Prostate gland (tissue), 2 donors: Measurements from ENCODE around the gene PADI1. TPM values are rescaled to one million over a fixed set of nuclear protein-coding genes. Genes with fewer than 3 reads are reported as not detected.

Experiments used
- DNase-seq: peaks from one replicate; pipeline ENCODE4 v3.0.0-alpha.2; 2019; ENCODE audit warnings: low spot score
- H3K27ac ChIP-seq, 2 donors: fragments of 200-600 bp; sonication (generic); 2 replicates each; pipeline ENCODE4 v1.5.1; 2017 to 2019
- H3K27me3 ChIP-seq: fragments of 200-600 bp; sonication (generic); replicated peaks from 2 replicates; pipeline ENCODE4 v1.5.1; 2019; ENCODE audit not compliant: insufficient read depth
- H3K36me3 ChIP-seq, 2 donors: fragments of 200-600 bp; sonication (generic); 1 replicate in 1 of 2; 2 replicates in 1 of 2; pipeline versions ENCODE4 v1.5.1 to v1.8.1; 2017 to 2019
- H3K4me1 ChIP-seq: fragments of 200-600 bp; sonication (generic); replicated peaks from 2 replicates; pipeline ENCODE4 v1.5.1; 2019
- H3K4me3 ChIP-seq, 2 donors: fragments of 200-600 bp; sonication (generic); 2 replicates each; pipeline ENCODE4 v1.5.1; 2017 to 2019
- H3K9me3 ChIP-seq: fragments of 200-600 bp; sonication (generic); 2 replicates; pipeline ENCODE4 v1.5.1; 2017
- POLR2A ChIP-seq: fragments of 450-650 bp; IDR thresholded peaks from one replicate; pipeline ENCODE4 v1.6.1; 2016; ENCODE audit warnings: antibody characterized with exemption, mild to moderate bottlenecking
- POLR2AphosphoS5 ChIP-seq: sonication (generic); formaldehyde crosslinking; IDR thresholded peaks from one replicate; pipeline ENCODE4 v1.6.1; 2017; ENCODE audit warnings: antibody characterized with exemption
- WGBS: methylation state at CpG from one replicate; pipeline ENCODE4 v1.1.5; 2018; 5-methylcytosine and 5-hydroxymethylcytosine counted together
- intact Hi-C: fragments of 100-400 bp; cut with DNase I; formaldehyde crosslinking; loops from one replicate; pipeline ENCODE4 v1.14.2; 2022
- total RNA-seq, 2 donors: library from RNA; depleted of rRNA; stranded (reverse); fragments of >200 nt; gene quantifications; one replicate each; pipeline ENCODE4 v1.1.0, GENCODE V29; 2016
- TF ChIP-seq, protein P1 (sequence below), 4 experiments: fragments of 200-600 bp in 2 of 4; fragments of 450-650 bp in 2 of 4; sonication (generic) in 2 of 4; IDR thresholded peaks; 1 replicate in 3 of 4; 2 replicates in 1 of 4; pipeline ENCODE4 v1.5.1; 2016 to 2019; ENCODE audit warnings: antibody characterized with exemption in 4 of 4, mild to moderate bottlenecking in 2 of 4, moderate library complexity in 2 of 4

PADI1 gene
- total RNA-seq, 2 donors from 2014 or later = 0.18 to 0.34 TPM

DNA sequence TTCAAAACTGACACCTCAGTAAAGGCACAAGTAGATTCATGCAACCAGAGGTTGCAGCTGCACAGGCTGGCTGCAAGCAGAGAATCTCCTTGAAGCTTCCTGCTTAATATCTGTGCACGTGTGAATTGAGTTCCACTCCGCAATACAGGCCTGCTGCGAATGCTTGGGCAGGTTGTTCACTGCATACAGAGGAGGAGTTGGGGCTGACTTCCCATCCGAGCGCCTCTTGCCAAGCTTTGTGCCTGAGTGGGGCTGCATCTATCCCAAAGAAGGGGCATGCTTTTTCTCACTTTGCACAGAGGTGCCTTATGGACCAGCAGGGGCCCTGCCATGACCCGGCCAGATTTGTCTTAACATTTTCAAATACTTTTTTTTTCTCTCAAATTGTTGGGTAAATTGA, 17.9 kb upstream of the PADI1 start:
- 79% methylated on average over 6 of the region's 6 CpGs for WGBS
- Histone ChIP-seq H3K27me3 (no peaks in the 10 kb centered on the region), H3K9me3 (no peaks in the 10 kb centered on the region), H3K36me3 (no peaks in the 10 kb centered on the region), H3K4me3 (no peak overlapping the region), H3K4me1 (no peaks in the 10 kb centered on the region), H3K27ac (no peak overlapping the region)
- TF ChIP-seq POLR2A = no peak
- intact Hi-C loops = no loop called here
- DNase-seq = no peak

GRCh38 chr1:17188217-17188616, 16.7 kb upstream of the PADI1 start:
- Histone ChIP-seq H3K27ac (no peak overlapping the region), H3K4me1 (no peaks in the 10 kb centered on the region), H3K4me3 (no peak overlapping the region), H3K27me3 (no peaks in the 10 kb centered on the region), H3K36me3 (no peaks in the 10 kb centered on the region), H3K9me3 (no peaks in the 10 kb centered on the region)
- no peak for DNase-seq
- intact Hi-C loops = no loop called here
- WGBS = 82% methylated on average over 2 of the region's 2 CpGs
- no peak for TF ChIP-seq POLR2A
- no peak for TF ChIP-seq POLR2AphosphoS5
- TF ChIP-seq, protein P1, sequence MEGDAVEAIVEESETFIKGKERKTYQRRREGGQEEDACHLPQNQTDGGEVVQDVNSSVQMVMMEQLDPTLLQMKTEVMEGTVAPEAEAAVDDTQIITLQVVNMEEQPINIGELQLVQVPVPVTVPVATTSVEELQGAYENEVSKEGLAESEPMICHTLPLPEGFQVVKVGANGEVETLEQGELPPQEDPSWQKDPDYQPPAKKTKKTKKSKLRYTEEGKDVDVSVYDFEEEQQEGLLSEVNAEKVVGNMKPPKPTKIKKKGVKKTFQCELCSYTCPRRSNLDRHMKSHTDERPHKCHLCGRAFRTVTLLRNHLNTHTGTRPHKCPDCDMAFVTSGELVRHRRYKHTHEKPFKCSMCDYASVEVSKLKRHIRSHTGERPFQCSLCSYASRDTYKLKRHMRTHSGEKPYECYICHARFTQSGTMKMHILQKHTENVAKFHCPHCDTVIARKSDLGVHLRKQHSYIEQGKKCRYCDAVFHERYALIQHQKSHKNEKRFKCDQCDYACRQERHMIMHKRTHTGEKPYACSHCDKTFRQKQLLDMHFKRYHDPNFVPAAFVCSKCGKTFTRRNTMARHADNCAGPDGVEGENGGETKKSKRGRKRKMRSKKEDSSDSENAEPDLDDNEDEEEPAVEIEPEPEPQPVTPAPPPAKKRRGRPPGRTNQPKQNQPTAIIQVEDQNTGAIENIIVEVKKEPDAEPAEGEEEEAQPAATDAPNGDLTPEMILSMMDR (IDR thresholded peaks at IDR 0.05) = no peak

- H3K36me3 ChIP-seq = no peaks in the 10 kb centered on the region
- 96% methylated on average over 10 of the region's 10 CpGs for WGBS
- no peaks in the 10 kb centered on the region for H3K27me3 ChIP-seq
- intact Hi-C loops = no loop called here
- no peaks in the 10 kb centered on the region for H3K4me1 ChIP-seq
- H3K27ac ChIP-seq = no peak overlapping the region
- no peak for TF ChIP-seq POLR2AphosphoS5
- TF ChIP-seq POLR2A = no peak
- TF ChIP-seq, protein P1 (IDR thresholded peaks at IDR 0.05) = no peak
- no peaks in the 10 kb centered on the region for H3K9me3 ChIP-seq
- no peak overlapping the region for H3K4me3 ChIP-seq
- DNase-seq = no peak
Observed at GRCh38 chr1:17188889-17189631, 15.9 kb upstream of the PADI1 start.

- H3K4me1 ChIP-seq = no peaks in the 10 kb centered on the region
- TF ChIP-seq POLR2AphosphoS5 (no peak), POLR2A (no peak)
- TF ChIP-seq, protein P1 (IDR thresholded peaks at IDR 0.05) = no peak
- no peak overlapping the region for H3K4me3 ChIP-seq
- intact Hi-C loops = no loop called here
- no peak for DNase-seq
- 88% methylated on average over 2 of the region's 2 CpGs for WGBS
- H3K27me3 ChIP-seq = no peaks in the 10 kb centered on the region
- no peaks in the 10 kb centered on the region for H3K9me3 ChIP-seq
- no peak overlapping the region for H3K27ac ChIP-seq
- H3K36me3 ChIP-seq = no peaks in the 10 kb centered on the region
Observed at GRCh38 chr1:17189632-17189990, 15.3 kb upstream of the PADI1 start.

DNA sequence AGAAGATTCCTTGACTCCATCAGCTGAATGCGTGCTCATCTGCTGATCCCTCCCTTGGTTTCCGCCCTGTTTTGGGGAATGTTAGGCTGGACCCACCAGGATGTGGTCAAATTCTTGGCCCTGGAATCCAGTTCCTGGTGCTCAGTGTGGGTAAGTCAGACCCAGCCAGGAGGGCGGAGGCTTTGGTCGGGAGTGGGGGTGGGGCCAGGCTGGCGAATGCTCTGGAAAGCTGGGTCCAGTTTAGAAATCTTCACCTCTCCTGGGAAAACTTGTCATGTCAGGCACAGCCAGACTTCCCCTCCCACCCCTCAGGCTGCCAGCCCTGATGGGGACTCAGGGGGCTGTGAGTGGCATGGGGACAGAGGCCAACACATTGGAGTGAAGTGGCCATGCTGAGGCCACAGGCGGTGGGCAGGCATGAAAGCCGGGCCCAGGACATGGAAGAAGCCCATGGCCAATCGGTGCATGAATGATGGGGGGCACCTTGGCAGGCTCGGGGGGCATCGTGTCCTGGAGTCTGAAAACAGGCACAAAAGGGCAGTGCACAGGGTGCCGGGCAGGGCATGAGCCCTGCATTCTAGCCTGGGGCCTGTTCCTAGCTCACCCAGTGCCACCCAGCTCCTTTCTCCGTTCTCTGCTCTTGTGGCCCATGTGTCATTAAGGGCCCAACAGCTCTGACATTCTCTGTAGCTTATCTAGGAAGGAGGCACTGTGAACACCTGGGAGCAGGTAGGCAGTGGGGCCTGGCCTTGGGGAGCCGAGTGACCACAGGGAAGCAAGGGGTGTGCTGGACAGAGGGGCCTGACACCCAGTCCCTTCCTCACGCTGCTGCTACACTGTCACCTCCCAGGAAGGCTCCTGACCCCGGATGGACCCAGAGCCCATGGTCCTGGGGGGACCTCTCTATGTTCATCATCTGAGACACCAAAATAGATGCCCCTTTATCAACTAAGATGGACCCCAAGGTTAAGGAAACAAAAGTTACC, 14.6 kb upstream of the PADI1 start:
- DNase-seq = no peak
- intact Hi-C loops = no loop called here
- Histone ChIP-seq H3K4me3 (no peak overlapping the region), H3K27ac (no peak overlapping the region), H3K27me3 (no peaks in the 10 kb centered on the region), H3K4me1 (no peaks in the 10 kb centered on the region), H3K9me3 (no peaks in the 10 kb centered on the region), H3K36me3 (no peaks in the 10 kb centered on the region)
- TF ChIP-seq POLR2AphosphoS5 = no peak
- TF ChIP-seq, protein P1 (IDR thresholded peaks at IDR 0.05) = no peak
- 90% methylated on average over 15 of the region's 15 CpGs for WGBS
